Nucleus accumbens (tissue), 56 donors: ENCODE data around the gene TRIM60.
"Not testable (repeated sequence)": the region's sequence is repeated elsewhere in the genome, so short reads cannot be mapped to it uniquely, and the experiment has no call there.

Experiments
- DNase-seq, 56 donors: peaks; one replicate each; lab custom pipeline; 2025; lab: John Stamatoyannopoulos, UW

TRIM60 gene

DNA sequence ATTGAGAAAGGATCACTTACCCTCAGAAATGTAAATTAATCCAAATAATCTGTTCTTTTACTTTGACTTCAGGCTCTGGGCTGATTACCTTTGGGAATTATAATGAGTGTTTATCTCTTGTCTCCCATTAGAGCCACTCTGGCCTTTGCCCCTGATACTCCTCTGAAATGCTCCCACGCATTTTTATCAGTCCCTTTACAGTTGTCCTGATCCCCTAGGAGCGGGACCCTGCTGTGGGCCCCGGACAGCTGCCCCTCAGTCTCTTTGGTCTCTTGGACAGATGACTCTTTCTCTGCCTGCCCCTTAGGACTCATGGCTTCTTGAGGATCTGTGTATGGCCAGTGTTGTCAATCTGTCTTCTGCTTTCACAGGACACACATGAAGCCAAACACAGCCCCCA lies 20.8 kb downstream of the TRIM60 start:
- DNase-seq, result no peak

- no peak for DNase-seq
Measured at GRCh38 chr4:165053645-165054044, 21.8 kb downstream of the TRIM60 start, which contains the start of gene TRIM75. Gene TRIM75, plus strand, starts transcription at chr4:165053866. Its CDS starts 5,282 bp downstream, at chr4:165059148.

DNA sequence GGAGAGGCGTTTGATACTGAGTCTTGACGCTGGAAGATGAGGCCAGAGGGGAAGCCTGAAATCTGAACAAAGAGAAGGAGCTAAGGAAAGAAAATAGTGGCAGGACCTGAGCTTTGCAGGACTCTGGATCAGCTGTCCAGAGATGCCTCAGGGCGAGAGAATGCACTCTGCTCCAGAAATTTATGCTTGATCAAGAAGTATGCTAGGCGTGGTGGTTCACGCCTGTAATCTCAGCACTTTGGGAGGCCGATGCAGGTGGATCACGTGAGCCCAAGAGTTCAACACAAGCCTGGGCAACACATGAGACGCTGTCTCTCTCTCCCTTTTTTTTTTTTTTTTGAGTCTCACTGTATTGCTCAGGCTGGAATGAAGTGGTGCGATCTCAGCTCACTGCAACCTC lies 23.8 kb downstream of the TRIM60 start:
- no peak for DNase-seq

DNA sequence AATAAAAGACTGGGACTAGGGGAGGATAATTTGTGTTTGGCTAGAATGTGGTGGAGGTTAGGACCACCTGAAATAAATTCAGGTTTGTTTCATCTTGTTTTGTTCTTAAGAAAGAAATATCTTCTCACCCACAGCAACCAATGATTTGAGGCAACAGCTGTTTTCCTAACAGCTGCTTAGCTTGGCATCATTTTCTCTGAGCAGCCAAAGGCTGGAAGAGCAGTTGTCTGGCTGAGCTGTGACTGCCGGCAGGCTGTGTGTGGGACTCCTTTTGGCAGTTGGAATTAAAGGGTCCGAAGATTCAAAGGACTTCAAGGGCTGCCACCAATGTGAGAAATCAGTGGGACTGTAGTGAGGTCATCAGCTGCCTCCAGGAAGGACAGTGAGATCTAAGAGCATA lies 26.9 kb downstream of the TRIM60 start:
- DNase-seq, result peak in 1 of 56 donors; percentile 3

DNA sequence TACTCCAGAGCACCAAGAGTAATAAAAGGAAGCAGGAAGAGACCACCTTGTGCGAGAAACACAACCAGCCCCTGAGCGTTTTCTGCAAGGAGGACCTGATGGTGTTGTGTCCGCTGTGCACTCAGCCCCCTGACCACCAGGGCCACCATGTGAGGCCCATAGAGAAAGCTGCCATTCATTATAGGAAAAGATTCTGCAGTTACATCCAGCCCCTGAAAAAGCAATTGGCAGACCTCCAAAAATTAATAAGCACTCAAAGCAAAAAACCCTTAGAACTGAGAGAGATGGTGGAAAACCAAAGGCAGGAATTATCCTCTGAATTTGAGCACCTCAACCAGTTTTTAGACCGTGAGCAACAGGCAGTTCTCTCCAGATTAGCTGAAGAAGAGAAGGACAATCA lies 27.6 kb downstream of the TRIM60 start:
- no peak for DNase-seq

GRCh38 chr4:165060938-165061337 lies 29.1 kb downstream of the TRIM60 start:
- DNase-seq, result no peak

GRCh38 chr4:165070560-165070959 lies 38.8 kb downstream of the TRIM60 start:
- no peak for DNase-seq

DNA sequence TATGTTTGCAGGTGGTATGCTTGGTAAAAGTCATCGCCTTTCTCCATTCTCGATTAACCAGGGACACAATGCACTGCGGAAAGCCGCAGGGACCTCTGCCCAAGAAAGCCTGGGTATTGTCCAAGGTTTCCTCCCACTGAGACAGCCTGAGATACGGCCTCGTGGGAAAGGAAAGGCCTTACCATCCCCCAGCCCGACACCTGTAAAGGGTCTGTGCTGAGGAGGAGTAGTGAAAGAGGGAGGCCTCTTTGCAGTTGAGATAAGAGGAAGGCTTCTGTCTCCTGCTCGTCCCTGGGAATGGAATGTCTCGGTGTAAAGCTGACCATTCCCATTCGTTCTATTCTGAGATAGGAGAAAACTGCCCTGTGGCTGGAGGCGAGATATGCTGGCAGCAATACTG lies 41.5 kb downstream of the TRIM60 start:
- not testable (repeated sequence) for DNase-seq

DNA sequence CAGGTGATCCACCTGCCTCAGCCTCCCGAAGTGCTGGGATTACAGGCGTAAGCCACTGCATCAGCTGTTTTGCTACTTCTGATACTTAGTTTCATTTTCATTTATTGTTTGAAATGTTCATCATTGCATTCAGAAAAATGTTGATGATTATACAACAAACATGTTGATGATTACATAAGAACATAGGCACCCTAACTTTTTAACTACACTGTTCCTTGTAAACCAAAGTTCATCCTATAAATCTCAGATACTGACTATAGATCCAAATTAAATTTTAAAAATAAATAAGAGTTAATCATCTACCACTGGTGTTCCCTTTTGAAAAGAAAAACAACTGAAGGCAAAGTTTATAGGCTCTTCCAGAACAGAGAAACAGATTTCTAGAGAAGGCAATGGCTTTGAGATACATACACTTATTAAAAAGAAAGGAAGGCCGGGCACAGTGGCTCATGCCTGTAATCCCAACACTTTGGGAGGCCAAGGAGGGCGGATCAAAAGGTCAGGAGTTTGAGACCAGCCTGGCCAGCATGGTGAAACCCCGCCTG lies 45.3 kb downstream of the TRIM60 start:
- no peak for DNase-seq

DNA sequence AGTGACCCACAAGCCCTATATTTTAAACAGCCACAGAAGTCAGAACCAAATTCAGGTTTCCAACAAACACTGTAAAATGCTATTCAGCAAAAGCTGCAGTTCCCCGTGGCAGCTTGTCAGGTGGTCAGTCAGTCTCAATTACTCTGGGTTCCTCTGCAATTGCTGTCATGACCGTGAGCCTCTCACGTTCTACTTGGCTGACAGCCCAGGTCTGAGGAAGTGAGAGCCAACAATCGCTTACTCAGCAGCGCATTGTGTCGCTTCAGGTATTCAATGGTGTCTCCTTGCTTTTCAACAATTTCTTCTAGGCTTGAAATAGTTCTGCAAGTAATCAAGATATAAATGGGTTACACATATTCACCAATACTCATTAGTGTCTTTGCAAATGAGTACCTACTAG lies 47.7 kb downstream of the TRIM60 start:
- DNase-seq, result peak in 7 of 56 donors; percentile 1 to 16 (median 5)

GRCh38 chr4:165084787-165085186 lies 53.0 kb downstream of the TRIM60 start:
- not testable (repeated sequence) for DNase-seq

DNA sequence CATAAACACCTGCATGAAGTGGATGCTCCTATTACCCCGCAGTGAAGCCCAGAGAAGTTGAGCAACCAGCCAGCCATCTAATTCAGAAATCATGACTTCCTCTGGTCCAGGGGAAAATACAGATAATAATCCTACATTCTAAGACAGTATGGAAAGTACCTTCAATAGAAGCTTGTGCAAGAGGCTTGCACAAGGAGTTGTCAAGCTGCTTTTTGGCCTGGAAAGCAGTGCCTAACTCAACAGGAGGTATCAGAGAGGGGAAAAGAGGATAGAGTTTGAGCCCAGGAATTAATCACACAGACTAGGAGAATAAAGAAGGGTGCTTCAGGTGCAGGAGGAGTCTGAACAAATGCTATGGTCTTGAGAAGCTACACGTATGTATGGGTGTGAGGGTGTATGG lies 54.1 kb downstream of the TRIM60 start:
- no peak for DNase-seq

DNA sequence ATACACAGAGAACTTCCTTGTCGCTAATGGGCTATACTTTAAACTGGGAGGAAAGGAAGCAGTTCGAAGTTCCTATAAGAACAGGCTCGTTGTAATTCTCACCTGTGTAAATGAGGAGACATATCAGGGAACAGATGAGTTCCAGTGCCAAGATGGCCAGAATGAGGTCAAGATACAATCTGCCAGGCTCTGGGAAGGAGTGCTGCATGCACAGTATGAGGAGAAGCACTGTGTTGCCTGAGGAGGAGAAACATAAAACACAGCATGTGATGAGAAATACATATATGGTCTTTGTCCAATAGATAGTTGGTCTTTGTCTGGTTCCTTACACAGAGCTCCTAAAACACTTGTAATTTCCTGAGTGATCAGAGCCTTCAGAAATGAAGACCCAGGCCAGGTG lies 56.6 kb downstream of the TRIM60 start:
- no peak for DNase-seq
